ENCODE measurements around the gene SERPINI1. TPM values are rescaled to one million over a fixed set of nuclear protein-coding genes. Genes with fewer than 3 reads are reported as not detected.

SERPINI1 gene
- total and polyA plus RNA-seq, 2 of the 8 experiments (the other 6 are each of a cell fraction or from before 2014, with no cell fraction given) = 5.3 to 9.9 TPM

GRCh38 chr3:167777356-167777755, 41.8 kb downstream of the SERPINI1 start:
- Histone ChIP-seq H3K9ac (replicated peaks in 1 of 4; ENCODE audit: extremely low read depth in 1 of 4, low read depth in 3 of 4, low read length in 3 of 4) (no peak overlapping the region), H3K36me3 (ENCODE audit: control insufficient read depth in 2 of 4, insufficient read depth in 4 of 4, low read length in 3 of 4) (no peaks in the 10 kb centered on the region), H3K4ac (replicated peaks; ENCODE audit: insufficient read length, low read depth, low read length) (no peak overlapping the region), H4K20me1 (replicated peaks in 1 of 2; ENCODE audit: control insufficient read depth in 1 of 2, insufficient read depth in 2 of 2, low read length in 2 of 2) (no peaks in the 10 kb centered on the region), H3K4me1 (replicated peaks in 1 of 4; ENCODE audit: control insufficient read depth in 3 of 4, insufficient read depth in 4 of 4, low read length in 3 of 4) (peaks cover 0 to 7% (median 0%) of the 10 kb centered on the region in 4 experiments; a peak in 2 of 7 replicates), H3K79me2 (ENCODE audit: control insufficient read depth in 1 of 2, insufficient read depth in 2 of 2, low read length in 2 of 2) (no peaks in the 10 kb centered on the region), H4K91ac (replicated peaks; ENCODE audit: insufficient read length, low read length) (no peak overlapping the region), H3K79me1 (ENCODE audit: low read depth, low read length) (no peaks in the 10 kb centered on the region), H2BK15ac (ENCODE audit: low read length) (no peak overlapping the region), H4K8ac (ENCODE audit: extremely low read depth, insufficient read depth, low read length) (no peak overlapping the region), H3K4me2 (ENCODE audit: insufficient read depth in 1 of 2, low read depth in 2 of 2, low read length in 2 of 2) (no peak overlapping the region), H3K4me3 (ENCODE audit: extremely low read depth in 1 of 4, insufficient read depth in 2 of 4, low read depth in 3 of 4, low read length in 4 of 4) (no peak overlapping the region), H3K56ac (replicated peaks; ENCODE audit: insufficient read length, low read depth, low read length) (no peak overlapping the region), H3K9me3 (ENCODE audit: insufficient read depth in 2 of 2, low read depth in 1 of 2, low read length in 1 of 2) (no peaks in the 10 kb centered on the region; a peak in 1 of 4 replicates), H2BK120ac (replicated peaks; ENCODE audit: low read depth, low read length) (no peak overlapping the region), H2BK12ac (ENCODE audit: low read depth, low read length) (no peak overlapping the region), H2BK20ac (ENCODE audit: low read length) (no peak overlapping the region), H3K23ac (ENCODE audit: insufficient read length) (no peak overlapping the region), H2AK5ac (ENCODE audit: low read depth, low read length) (no peak overlapping the region), H3K14ac (ENCODE audit: insufficient read length) (no peak overlapping the region), H2BK5ac (ENCODE audit: low read depth, low read length) (no peak overlapping the region), H4K5ac (ENCODE audit: insufficient read length, low read depth, low read length) (no peak overlapping the region), H3K18ac (ENCODE audit: extremely low read depth, low read length) (no peak overlapping the region), H3K27me3 (replicated peaks in 1 of 4; ENCODE audit: control insufficient read depth in 3 of 4, extremely low read depth in 1 of 4, insufficient read depth in 3 of 4, low read length in 3 of 4) (no peaks in the 10 kb centered on the region), H2AFZ (ENCODE audit: low read length) (no peak overlapping the region), H3K23me2 (ENCODE audit: low read depth, low read length) (no peaks in the 10 kb centered on the region), H3K27ac (ENCODE audit: low read depth, low read length) (no peak overlapping the region)
- no peak for DNase-seq (ENCODE audit: low read depth in 1 of 2, low spot score in 2 of 2)
- FAIRE-seq = no peak
- WGBS, 2 experiments (ENCODE audit: extremely low coverage in 1 of 2, insufficient coverage in 1 of 2, insufficient read length in 1 of 2, insufficient replicate concordance in 2 of 2, low coverage in 1 of 2, low lambda C conversion rate in 2 of 2, missing lambda C conversion rate in 1 of 2) = 86% methylated on average over 1 of the region's 1 CpG; no CpG with 5 or more reads in 1 of the 2 experiments
- ChIA-PET POLR2A (ENCODE audit: partially characterized antibody) (no interaction called here), CTCF (ENCODE audit: partially characterized antibody) (interaction anchor here (1.8 kb wide), 1 partner anchor 36 kb away, joined by 3 read pairs; no protein-coding TSS in a partner anchor)
- TF ChIP-seq SAP30 (IDR thresholded peaks at IDR 0.05; ENCODE audit: insufficient read depth, insufficient replicate concordance, low read length) (no peak), TCF12 (IDR thresholded peaks at IDR 0.05; ENCODE audit: low read depth, low read length) (no peak), POU5F1 (IDR thresholded peaks at IDR 0.05; ENCODE audit: low read depth, low read length) (no peak), RBBP5 (IDR thresholded peaks at IDR 0.05; ENCODE audit: borderline replicate concordance, low read depth, low read length) (no peak), GTF2F1 (IDR thresholded peaks at IDR 0.05; ENCODE audit: borderline replicate concordance, low read depth, low read length) (no peak), JUND (IDR thresholded peaks at IDR 0.05; ENCODE audit: low read length) (no peak), CEBPB (IDR thresholded peaks at IDR 0.05; ENCODE audit: low read depth, low read length) (no peak), RAD21 (IDR thresholded peaks at IDR 0.05 in 1 of 2, conservative IDR thresholded peaks at IDR 0.05 in 1 of 2; ENCODE audit: low read depth in 2 of 2, low read length in 2 of 2) (no peak), CBX8 (IDR thresholded peaks at IDR 0.05; ENCODE audit: borderline replicate concordance, low read depth, low read length) (no peak), KDM1A (IDR thresholded peaks at IDR 0.05; ENCODE audit: borderline replicate concordance, low read length) (no peak), NANOG (IDR thresholded peaks at IDR 0.05; ENCODE audit: insufficient read depth, low read depth, low read length, poor library complexity, severe bottlenecking) (no peak), SIX5 (IDR thresholded peaks at IDR 0.05; ENCODE audit: low read depth, low read length) (no peak), NRF1 (IDR thresholded peaks at IDR 0.05; ENCODE audit: low read depth, low read length) (no peak), TAF7 (optimal IDR thresholded peaks at IDR 0.05; ENCODE audit: borderline replicate concordance, low read depth, low read length) (no peak), YY1 (IDR thresholded peaks at IDR 0.05; ENCODE audit: low read depth, low read length) (no peak)

All from H1 (cell line).